GM12878 (cell line): ENCODE measurements around the gene HSP90AB1. TPM values are rescaled to one million over a fixed set of nuclear protein-coding genes. Genes with fewer than 3 reads are reported as not detected.

ENCODE experiments used
- ATAC-seq: fragments of 200-7000 bp; cut with Tn5 transposase; 3 replicates; pipeline ENCODE4 v1.9.1; 2020; ENCODE audit warnings: mild to moderate bottlenecking, moderate library complexity
- BruUV-seq: library from RNA; stranded (reverse); fragments of 400-500 nt; replicated peaks from 2 replicates; lab custom pipeline; 2021; lab: Mats Ljungman, UMichigan
- CTCF ChIA-PET: fragments of 300-600 bp; sonication (Branson Sonifier 250); formaldehyde crosslinking; extraction: SDS; loops from one replicate; lab custom pipeline; 2021; ENCODE audit warnings: inconsistent platforms; lab: Yijun Ruan, JAX
- POLR2A ChIA-PET: fragments of 350-600 bp; formaldehyde crosslinking; extraction: SDS; loops from one replicate; lab custom pipeline; 2021; ENCODE audit warnings: inconsistent platforms; lab: Charles Lee
- RAD21 ChIA-PET: fragments of 300-600 bp; sonication (Branson Sonifier 250); formaldehyde crosslinking; loops from one replicate; lab custom pipeline; 2023; ENCODE audit warnings: antibody characterized with exemption; ENCODE audit not compliant: unreplicated experiment; lab: Charles Lee
- SMC1A ChIA-PET: fragments of 300-600 bp; sonication (Branson Sonifier 250); formaldehyde crosslinking; loops from one replicate; lab custom pipeline; 2023; ENCODE audit not compliant: unreplicated experiment, uncharacterized antibody; lab: Charles Lee
- DNase-seq: peaks from one replicate; pipeline ENCODE4 v3.0.0-alpha.2; 2011; ENCODE audit warnings: low read depth, low spot score
- FAIRE-seq: peaks from 3 replicates; lab custom pipeline; 2011; peaks lifted over from hg19 to GRCh38; lab: Jason Lieb, UNC
- H2AFZ ChIP-seq: 2 replicates; pipeline ENCODE4 v1.6.0; 2011; ENCODE audit warnings: low read depth, low read length, control low read depth; ENCODE audit not compliant: control insufficient read depth
- H3K27ac ChIP-seq: 2 replicates; pipeline ENCODE4 v1.5.1; 2011; ENCODE audit warnings: control low read depth; ENCODE audit not compliant: control insufficient read depth, insufficient read depth
- H3K27me3 ChIP-seq, 2 experiments: replicated peaks in 1 of 2; 2 replicates each; pipeline versions ENCODE4 v1.6.0 to v1.6.1; 2011; ENCODE audit warnings: low read length in 1 of 2; ENCODE audit not compliant: control insufficient read depth in 2 of 2, insufficient read depth in 2 of 2
- H3K36me3 ChIP-seq, 2 experiments: 2 replicates each; pipeline ENCODE4 v1.5.1; 2011; ENCODE audit warnings: low read length in 1 of 2; ENCODE audit not compliant: control insufficient read depth in 2 of 2, insufficient read depth in 2 of 2
- H3K4me1 ChIP-seq: 2 replicates; pipeline ENCODE4 v1.6.1; 2011; ENCODE audit warnings: mild to moderate bottlenecking, low read length, moderate library complexity, mixed read lengths; ENCODE audit not compliant: control insufficient read depth, insufficient read depth
- H3K4me2 ChIP-seq: 2 replicates; pipeline ENCODE4 v1.6.0; 2011; ENCODE audit warnings: control low read depth; ENCODE audit not compliant: control insufficient read depth, insufficient read depth
- H3K4me3 ChIP-seq: fragments of 200-600 bp; sonication (generic); 2 replicates; pipeline ENCODE4 v1.5.1; 2016
- H3K79me2 ChIP-seq: 2 replicates; pipeline ENCODE4 v1.6.0; 2011; ENCODE audit warnings: low read length; ENCODE audit not compliant: control insufficient read depth, insufficient read depth
- H3K9ac ChIP-seq: 2 replicates; pipeline ENCODE4 v1.8.0; 2011; ENCODE audit warnings: low read length, control low read depth, mixed read lengths; ENCODE audit not compliant: control insufficient read depth, insufficient read depth
- H3K9me3 ChIP-seq: replicated peaks from 3 replicates; pipeline ENCODE4 v1.5.1; 2011; ENCODE audit warnings: mild to moderate bottlenecking, low read length; ENCODE audit not compliant: control insufficient read depth, insufficient read depth
- H4K20me1 ChIP-seq: 2 replicates; pipeline ENCODE4 v1.6.0; 2011; ENCODE audit not compliant: control insufficient read depth, insufficient read depth
- CHD1 ChIP-seq: IDR thresholded peaks from 2 replicates; pipeline ENCODE4 v1.6.1; 2012; ENCODE audit warnings: low read depth, low read length, improper control_type of control experiment
- CREM ChIP-seq: IDR thresholded peaks from 2 replicates; pipeline ENCODE4 v1.6.1; 2014; ENCODE audit warnings: antibody characterized with exemption, low read depth
- GATAD2B ChIP-seq: fragments of 450-650 bp; conservative IDR thresholded peaks from 2 replicates; pipeline ENCODE4 v1.6.1; 2017; ENCODE audit warnings: low read depth, mild to moderate bottlenecking, moderate library complexity
- IKZF1 ChIP-seq: fragments of 450-650 bp; conservative IDR thresholded peaks from 2 replicates; pipeline ENCODE4 v1.6.1; 2017; ENCODE audit warnings: antibody characterized with exemption, mild to moderate bottlenecking
- JUND ChIP-seq: IDR thresholded peaks from 2 replicates; pipeline ENCODE4 v1.6.1; 2012; ENCODE audit warnings: low read depth, mild to moderate bottlenecking, low read length, improper control_type of control experiment, moderate library complexity
- KDM1A ChIP-seq: fragments of 200-600 bp; sonication (generic); IDR thresholded peaks from 2 replicates; pipeline ENCODE4 v1.6.1; 2016; ENCODE audit warnings: borderline replicate concordance
- NR2F1 ChIP-seq: fragments of 450-650 bp; conservative IDR thresholded peaks from 2 replicates; pipeline ENCODE4 v1.6.1; 2017; ENCODE audit warnings: mild to moderate bottlenecking
- PAX8 ChIP-seq: fragments of 450-650 bp; IDR thresholded peaks from 2 replicates; pipeline ENCODE4 v1.6.1; 2017; ENCODE audit warnings: mild to moderate bottlenecking, moderate library complexity
- PML ChIP-seq: IDR thresholded peaks from 2 replicates; pipeline ENCODE4 v1.6.1; 2012; ENCODE audit warnings: low read length, inconsistent platforms
- RAD21 ChIP-seq: IDR thresholded peaks from 2 replicates; pipeline ENCODE4 v1.6.1; 2011; ENCODE audit warnings: mild to moderate bottlenecking, low read depth, low read length, moderate library complexity; ENCODE audit not compliant: insufficient read depth
- RB1 ChIP-seq: fragments of 450-650 bp; formaldehyde crosslinking; IDR thresholded peaks from 2 replicates; pipeline ENCODE4 v1.6.1; 2017; ENCODE audit warnings: mild to moderate bottlenecking, borderline replicate concordance
- SIX5 ChIP-seq: IDR thresholded peaks from 2 replicates; pipeline ENCODE4 v1.6.1; 2011; ENCODE audit warnings: mild to moderate bottlenecking, low read depth, low read length, moderate library complexity; ENCODE audit not compliant: severe bottlenecking
- SMARCA5 ChIP-seq: fragments of 450-650 bp; IDR thresholded peaks from 2 replicates; pipeline ENCODE4 v1.6.1; 2017; ENCODE audit warnings: mild to moderate bottlenecking
- ZNF384 ChIP-seq: IDR thresholded peaks from 2 replicates; pipeline ENCODE4 v1.6.1; 2012; ENCODE audit warnings: low read depth, mild to moderate bottlenecking, low read length, improper control_type of control experiment, borderline replicate concordance
- WGBS: methylation state at CpG from one replicate; pipeline ENCODE4 v1.1.6; 2016; ENCODE audit warnings: low lambda C conversion rate; ENCODE audit not compliant: insufficient replicate concordance, insufficient coverage; ENCODE audit errors: missing lambda C conversion rate; 5-methylcytosine and 5-hydroxymethylcytosine counted together
- in situ Hi-C: fragments of 300-500 bp; cut with MboI; formaldehyde crosslinking; loops from 9 replicates; pipeline ENCODE4 v1.14.3; 2018; ENCODE audit warnings: mixed read lengths
- intact Hi-C: fragments of 100-400 bp; cut with micrococcal nuclease; formaldehyde crosslinking; loops from one replicate; pipeline ENCODE4 v1.14.2; 2022; ENCODE audit not compliant: unreplicated experiment
- polyA plus RNA-seq, 11 experiments: library from polyadenylated mRNA; depleted of rRNA in 4 of 11; unstranded in 6 of 11; stranded (reverse) in 5 of 11; fragments of >200 nt; fragmentation: Nextera tagmentation in 4 of 11; fragmentation: Illumina TruSeq in 1 of 11; extraction: Ambion mirVana in 4 of 11; extraction: Trizol in 1 of 11; gene quantifications; 1 replicate in 1 of 11; 2 replicates in 10 of 11; pipeline versions ENCODE4 v1.2.1 to v1.2.3, GENCODE V29; 2011 to 2016; ENCODE audit warnings: inconsistent platforms in 2 of 11, missing spikeins in 2 of 11, low read depth in 1 of 11
- total RNA-seq, 4 experiments: library from RNA; depleted of rRNA in 3 of 4; stranded (reverse); fragments of >200 nt in 3 of 4; fragmentation: Illumina TruSeq in 1 of 4; extraction: Trizol in 1 of 4; gene quantifications; 2 replicates each; pipeline versions ENCODE4 v1.2.1 to v1.2.3, GENCODE V29; 2013 to 2021
- TF ChIP-seq, protein P1 (sequence below): fragments of 450-650 bp; IDR thresholded peaks from 2 replicates; pipeline ENCODE4 v1.6.1; 2017; ENCODE audit warnings: borderline replicate concordance
- TF ChIP-seq, protein P2 (sequence below): fragments of 450-650 bp; conservative IDR thresholded peaks from 2 replicates; pipeline ENCODE4 v1.6.1; 2017; ENCODE audit warnings: mild to moderate bottlenecking, moderate library complexity
- TF ChIP-seq, protein P3 (sequence below): IDR thresholded peaks from 2 replicates; pipeline ENCODE4 v1.6.1; 2012; ENCODE audit warnings: low read length, inconsistent platforms
- TF ChIP-seq, protein P4 (sequence below): IDR thresholded peaks from 2 replicates; pipeline ENCODE4 v1.6.1; 2012; ENCODE audit warnings: low read depth, low read length, improper control_type of control experiment

The HSP90AB1 gene
- total and polyA plus RNA-seq, 10 of the 15 experiments (the other 5 are each of a cell fraction or from before 2014, with no cell fraction given): 988 to 1,682 (median 1,146) TPM

DNA sequence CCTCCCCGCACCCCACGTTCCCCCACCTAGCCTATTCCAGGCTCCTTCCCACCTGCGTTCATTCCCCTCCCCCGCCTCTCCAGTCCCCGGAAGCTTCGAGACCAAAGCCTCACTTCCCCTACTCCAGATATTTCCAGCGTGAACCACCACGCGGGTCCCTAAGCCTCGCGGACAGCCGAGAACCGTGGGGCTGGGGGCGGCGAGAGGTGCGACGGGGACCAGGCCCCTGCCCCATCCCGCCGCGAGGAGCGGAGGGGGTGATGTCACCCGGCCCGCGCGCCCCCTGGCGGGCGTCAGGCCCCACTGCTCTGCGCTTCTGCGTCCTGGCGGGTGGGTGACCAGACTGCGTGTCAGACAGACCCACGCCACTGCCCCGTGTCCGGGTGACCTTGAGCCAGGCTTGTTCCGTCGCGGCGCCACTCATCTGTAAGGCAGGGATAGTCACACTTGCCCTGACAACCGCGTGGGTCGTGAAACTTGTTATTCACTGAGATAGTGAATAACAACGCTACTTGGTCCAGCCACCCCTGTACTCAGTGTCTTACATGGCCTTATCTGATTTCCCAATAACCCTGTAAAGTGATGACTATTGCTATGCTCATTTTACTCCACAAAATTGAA lies 9.0 kb upstream of the HSP90AB1 start:
- ATAC-seq (peak; percentile 97), FAIRE-seq (peak; percentile 49), DNase-seq (no peak)
- Histone ChIP-seq H3K27me3 (no peaks in the 10 kb centered on the region), H3K36me3 (peaks cover 0 to 6% of the 10 kb centered on the region in 2 experiments; a peak in 2 of 4 replicates), H2AFZ (peak overlapping the region; percentile 84), H3K27ac (peak overlapping the region; percentile 71), H3K4me3 (peak overlapping the region; percentile 54; the same call in 1 of the 2 replicates), H3K4me2 (peak overlapping the region; percentile 91), H3K4me1 (peaks cover 8% of the 10 kb centered on the region), H3K9me3 (no peaks in the 10 kb centered on the region), H4K20me1 (no peaks in the 10 kb centered on the region), H3K9ac (peak overlapping the region; percentile 70), H3K79me2 (no peaks in the 10 kb centered on the region)
- WGBS: 4% methylated on average over 42 of the region's 42 CpGs
- in situ Hi-C loops: loop anchor here (5.0 to 10.0 kb wide), 2 partner anchors 66 to 133 kb away; no protein-coding TSS in a partner anchor
- ChIA-PET RAD21 (interaction anchor here (0.7 to 4.8 kb wide), 8 partner anchors 14 to 141 kb away, joined by 3 to 29 read pairs (median 8); partner anchors contain the start of gene SLC29A1), CTCF (interaction anchor here (0.6 to 6.4 kb wide), 28 partner anchors 9 to 147 kb away, joined by 3 to 117 read pairs (median 4); partner anchors contain the start of genes HSP90AB1, SLC29A1 and SLC35B2), SMC1A (interaction anchor here (0.6 to 2.4 kb wide), 9 partner anchors 11 to 69 kb away, joined by 3 to 6 read pairs (median 3); partner anchors contain the start of genes SLC29A1 and SLC35B2), POLR2A (interaction anchor here (0.6 to 4.4 kb wide), 5 partner anchors 9 to 514 kb away, joined by 5 to 27 read pairs (median 7); partner anchors contain the start of gene HSP90AB1)
- intact Hi-C loops: loop anchor here (1.0 kb wide), 1 partner anchor 66 kb away; no protein-coding TSS in a partner anchor
- no TSS peak for BruUV-seq
- TF ChIP-seq, protein P1, sequence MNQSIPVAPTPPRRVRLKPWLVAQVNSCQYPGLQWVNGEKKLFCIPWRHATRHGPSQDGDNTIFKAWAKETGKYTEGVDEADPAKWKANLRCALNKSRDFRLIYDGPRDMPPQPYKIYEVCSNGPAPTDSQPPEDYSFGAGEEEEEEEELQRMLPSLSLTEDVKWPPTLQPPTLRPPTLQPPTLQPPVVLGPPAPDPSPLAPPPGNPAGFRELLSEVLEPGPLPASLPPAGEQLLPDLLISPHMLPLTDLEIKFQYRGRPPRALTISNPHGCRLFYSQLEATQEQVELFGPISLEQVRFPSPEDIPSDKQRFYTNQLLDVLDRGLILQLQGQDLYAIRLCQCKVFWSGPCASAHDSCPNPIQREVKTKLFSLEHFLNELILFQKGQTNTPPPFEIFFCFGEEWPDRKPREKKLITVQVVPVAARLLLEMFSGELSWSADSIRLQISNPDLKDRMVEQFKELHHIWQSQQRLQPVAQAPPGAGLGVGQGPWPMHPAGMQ: no peak
- TF ChIP-seq PML: 0 out of 2 replicates have a peak, but pooled peaks have one; percentile 49
- TF ChIP-seq, protein P2, sequence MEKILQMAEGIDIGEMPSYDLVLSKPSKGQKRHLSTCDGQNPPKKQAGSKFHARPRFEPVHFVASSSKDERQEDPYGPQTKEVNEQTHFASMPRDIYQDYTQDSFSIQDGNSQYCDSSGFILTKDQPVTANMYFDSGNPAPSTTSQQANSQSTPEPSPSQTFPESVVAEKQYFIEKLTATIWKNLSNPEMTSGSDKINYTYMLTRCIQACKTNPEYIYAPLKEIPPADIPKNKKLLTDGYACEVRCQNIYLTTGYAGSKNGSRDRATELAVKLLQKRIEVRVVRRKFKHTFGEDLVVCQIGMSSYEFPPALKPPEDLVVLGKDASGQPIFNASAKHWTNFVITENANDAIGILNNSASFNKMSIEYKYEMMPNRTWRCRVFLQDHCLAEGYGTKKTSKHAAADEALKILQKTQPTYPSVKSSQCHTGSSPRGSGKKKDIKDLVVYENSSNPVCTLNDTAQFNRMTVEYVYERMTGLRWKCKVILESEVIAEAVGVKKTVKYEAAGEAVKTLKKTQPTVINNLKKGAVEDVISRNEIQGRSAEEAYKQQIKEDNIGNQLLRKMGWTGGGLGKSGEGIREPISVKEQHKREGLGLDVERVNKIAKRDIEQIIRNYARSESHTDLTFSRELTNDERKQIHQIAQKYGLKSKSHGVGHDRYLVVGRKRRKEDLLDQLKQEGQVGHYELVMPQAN: peak; percentile 64; the same call in 1 of the 2 replicates
- TF ChIP-seq NR2F1: peak; percentile 44; the same call in 1 of the 2 replicates
- TF ChIP-seq, protein P3, sequence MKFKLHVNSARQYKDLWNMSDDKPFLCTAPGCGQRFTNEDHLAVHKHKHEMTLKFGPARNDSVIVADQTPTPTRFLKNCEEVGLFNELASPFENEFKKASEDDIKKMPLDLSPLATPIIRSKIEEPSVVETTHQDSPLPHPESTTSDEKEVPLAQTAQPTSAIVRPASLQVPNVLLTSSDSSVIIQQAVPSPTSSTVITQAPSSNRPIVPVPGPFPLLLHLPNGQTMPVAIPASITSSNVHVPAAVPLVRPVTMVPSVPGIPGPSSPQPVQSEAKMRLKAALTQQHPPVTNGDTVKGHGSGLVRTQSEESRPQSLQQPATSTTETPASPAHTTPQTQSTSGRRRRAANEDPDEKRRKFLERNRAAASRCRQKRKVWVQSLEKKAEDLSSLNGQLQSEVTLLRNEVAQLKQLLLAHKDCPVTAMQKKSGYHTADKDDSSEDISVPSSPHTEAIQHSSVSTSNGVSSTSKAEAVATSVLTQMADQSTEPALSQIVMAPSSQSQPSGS: peak; percentile 95
- TF ChIP-seq RAD21: peak; percentile 53
- no peak for TF ChIP-seq SIX5
- TF ChIP-seq, protein P4, sequence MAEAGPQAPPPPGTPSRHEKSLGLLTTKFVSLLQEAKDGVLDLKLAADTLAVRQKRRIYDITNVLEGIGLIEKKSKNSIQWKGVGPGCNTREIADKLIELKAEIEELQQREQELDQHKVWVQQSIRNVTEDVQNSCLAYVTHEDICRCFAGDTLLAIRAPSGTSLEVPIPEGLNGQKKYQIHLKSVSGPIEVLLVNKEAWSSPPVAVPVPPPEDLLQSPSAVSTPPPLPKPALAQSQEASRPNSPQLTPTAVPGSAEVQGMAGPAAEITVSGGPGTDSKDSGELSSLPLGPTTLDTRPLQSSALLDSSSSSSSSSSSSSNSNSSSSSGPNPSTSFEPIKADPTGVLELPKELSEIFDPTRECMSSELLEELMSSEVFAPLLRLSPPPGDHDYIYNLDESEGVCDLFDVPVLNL: no peak
- TF ChIP-seq SMARCA5: peak; percentile 92
- TF ChIP-seq JUND: peak; percentile 67; the same call in 1 of the 2 replicates
- peak; percentile 81 for TF ChIP-seq GATAD2B
- peak; percentile 92; the same call in 1 of the 2 replicates for TF ChIP-seq RB1
- no peak for TF ChIP-seq PAX8
- TF ChIP-seq ZNF384: no peak
- TF ChIP-seq CHD1: no peak
- TF ChIP-seq CREM: peak; percentile 71
- no peak for TF ChIP-seq KDM1A
- peak; percentile 83 for TF ChIP-seq IKZF1
